SK-N-SH (cell line): ENCODE results near the gene FAM219A.
A peak's percentile ranks its signal among the peaks of the same experiment; 100 is the strongest.

Source experiments
- CTCF ChIP-seq: fragments of 200-600 bp; sonication (generic); IDR thresholded peaks from 2 replicates; pipeline ENCODE4 v1.6.1; 2017; ENCODE audit warnings: antibody characterized with exemption, mild to moderate bottlenecking, moderate library complexity
- EP300 ChIP-seq, 2 experiments: IDR thresholded peaks; 2 replicates each; pipeline versions ENCODE4 v1.4.0 to v1.6.1; 2012; ENCODE audit warnings: borderline replicate concordance in 1 of 2, low read depth in 1 of 2, low read length in 1 of 2
- EZH2phosphoT487 ChIP-seq: fragments of 200-600 bp; sonication (generic); IDR thresholded peaks from 2 replicates; pipeline ENCODE4 v1.6.1; 2017; ENCODE audit warnings: low read depth, mixed run types, mild to moderate bottlenecking, antibody characterized with exemption, moderate library complexity, borderline replicate concordance
- FOXJ3 ChIP-seq: sonication (generic); formaldehyde crosslinking; IDR thresholded peaks from 2 replicates; pipeline ENCODE4 v1.5.1; 2020; ENCODE audit warnings: mild to moderate bottlenecking, missing genetic modification reagents
- FOXM1 ChIP-seq: IDR thresholded peaks from 2 replicates; pipeline ENCODE4 v1.4.0; 2012; ENCODE audit warnings: low read depth, mild to moderate bottlenecking
- GABPA ChIP-seq: IDR thresholded peaks from 2 replicates; pipeline ENCODE4 v1.4.0; 2012; ENCODE audit warnings: low read depth, mild to moderate bottlenecking
- JUND ChIP-seq: IDR thresholded peaks from 2 replicates; pipeline ENCODE4 v1.4.0; 2012
- MAX ChIP-seq: IDR thresholded peaks from 2 replicates; pipeline ENCODE4 v1.4.0; 2012; ENCODE audit warnings: low read depth
- MXI1 ChIP-seq: IDR thresholded peaks from 2 replicates; pipeline ENCODE4 v1.6.1; 2012; ENCODE audit warnings: mild to moderate bottlenecking, low read depth, low read length, improper control_type of control experiment
- YY1 ChIP-seq: IDR thresholded peaks from 2 replicates; pipeline ENCODE4 v1.4.0; 2012; ENCODE audit warnings: low read depth, mild to moderate bottlenecking

DNA sequence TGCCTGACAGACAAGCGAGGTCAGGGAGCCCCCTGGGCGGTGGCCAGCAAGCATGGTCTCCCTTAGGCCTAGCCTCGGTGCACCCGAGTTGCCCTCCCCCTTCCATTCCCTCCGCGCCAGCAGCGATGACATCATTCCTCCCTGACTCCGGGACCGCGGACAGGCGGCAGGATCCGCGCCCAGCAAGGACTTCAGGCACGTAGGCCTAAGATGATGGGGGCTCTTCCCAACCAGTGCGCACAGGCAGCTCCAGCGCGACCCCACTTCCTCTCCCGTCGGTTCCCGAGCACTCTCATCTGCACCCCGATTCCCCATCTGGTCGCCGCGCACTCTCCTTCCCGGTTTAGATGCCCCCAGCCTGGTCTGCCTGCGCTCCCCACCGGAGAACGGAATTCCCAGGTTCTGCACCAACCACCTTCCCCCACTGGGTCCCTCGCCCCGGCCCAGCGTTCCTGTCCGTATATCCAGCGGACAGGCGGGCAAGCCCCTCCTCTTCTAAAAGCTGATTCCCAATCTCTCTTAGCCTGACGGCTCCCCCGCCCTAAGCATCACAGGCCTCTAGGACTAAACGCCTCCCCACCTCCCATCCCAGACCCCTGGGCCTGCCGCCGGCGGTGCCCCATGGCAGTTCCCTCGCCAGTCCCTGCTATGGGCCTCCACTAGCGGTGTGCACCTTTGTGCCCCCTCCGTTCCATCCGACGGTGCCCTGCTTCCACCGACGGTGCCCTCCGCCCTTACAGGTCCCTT lies 931 bp downstream of the FAM219A start:
- no peak for TF ChIP-seq CTCF
- no peak; a peak in 1 of 4 replicates for TF ChIP-seq EP300 (IDR thresholded peaks at IDR 0.05; ENCODE audit: borderline replicate concordance in 1 of 2, low read depth in 1 of 2, low read length in 1 of 2)
- TF ChIP-seq JUND: peak; percentile 9; the same call in 1 of the 2 replicates
- peak; percentile 64 for TF ChIP-seq MAX
- no peak for TF ChIP-seq GABPA
- TF ChIP-seq MXI1: 0 out of 2 replicates have a peak, but pooled peaks have one; percentile 23
- no peak for TF ChIP-seq FOXJ3 (CRISPR knock-in tag)
- TF ChIP-seq YY1: no peak
- no peak for TF ChIP-seq FOXM1
- no peak for TF ChIP-seq EZH2phosphoT487
